ENCODE measurements around the gene OR8S1.

- TF ChIP-seq, protein P1, sequence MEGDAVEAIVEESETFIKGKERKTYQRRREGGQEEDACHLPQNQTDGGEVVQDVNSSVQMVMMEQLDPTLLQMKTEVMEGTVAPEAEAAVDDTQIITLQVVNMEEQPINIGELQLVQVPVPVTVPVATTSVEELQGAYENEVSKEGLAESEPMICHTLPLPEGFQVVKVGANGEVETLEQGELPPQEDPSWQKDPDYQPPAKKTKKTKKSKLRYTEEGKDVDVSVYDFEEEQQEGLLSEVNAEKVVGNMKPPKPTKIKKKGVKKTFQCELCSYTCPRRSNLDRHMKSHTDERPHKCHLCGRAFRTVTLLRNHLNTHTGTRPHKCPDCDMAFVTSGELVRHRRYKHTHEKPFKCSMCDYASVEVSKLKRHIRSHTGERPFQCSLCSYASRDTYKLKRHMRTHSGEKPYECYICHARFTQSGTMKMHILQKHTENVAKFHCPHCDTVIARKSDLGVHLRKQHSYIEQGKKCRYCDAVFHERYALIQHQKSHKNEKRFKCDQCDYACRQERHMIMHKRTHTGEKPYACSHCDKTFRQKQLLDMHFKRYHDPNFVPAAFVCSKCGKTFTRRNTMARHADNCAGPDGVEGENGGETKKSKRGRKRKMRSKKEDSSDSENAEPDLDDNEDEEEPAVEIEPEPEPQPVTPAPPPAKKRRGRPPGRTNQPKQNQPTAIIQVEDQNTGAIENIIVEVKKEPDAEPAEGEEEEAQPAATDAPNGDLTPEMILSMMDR (conservative IDR thresholded peaks at IDR 0.05; ENCODE audit: low read depth, low read length), result no peak
- no peak for TF ChIP-seq EZH2 (IDR thresholded peaks at IDR 0.05; ENCODE audit: low read length, unreplicated experiment)
- TF ChIP-seq EZH2phosphoT487 (IDR thresholded peaks at IDR 0.05; ENCODE audit: borderline replicate concordance, low read length), result no peak
Observed at GRCh38 chr12:48510111-48510510, 15.3 kb upstream of the OR8S1 start.
